GM23338 (cell line): ENCODE data around the gene SIPA1. TPM values are rescaled to one million over a fixed set of nuclear protein-coding genes. Genes with fewer than 3 reads are reported as not detected.

Experiments used
- ATAC-seq: fragments of 200-7000 bp; cut with Tn5 transposase; 3 replicates; pipeline ENCODE4 v1.9.1; 2020
- DNase-seq: peaks from one replicate; pipeline ENCODE4 v3.0.0-alpha.2; 2015; ENCODE audit warnings: low spot score
- H2AFZ ChIP-seq: fragments of 200-600 bp; sonication (generic); 2 replicates; pipeline ENCODE4 v1.8.0; 2016; ENCODE audit warnings: antibody characterized with exemption, mild to moderate bottlenecking, moderate library complexity
- H3F3A ChIP-seq: fragments of 200-600 bp; sonication (generic); replicated peaks from 2 replicates; pipeline ENCODE4 v1.8.0; 2017; ENCODE audit warnings: antibody characterized with exemption, mixed run types, low read depth
- H3K27ac ChIP-seq: fragments of 200-600 bp; sonication (generic); 2 replicates; pipeline ENCODE4 v1.6.1; 2016; ENCODE audit warnings: low read depth
- H3K27me3 ChIP-seq: fragments of 200-600 bp; sonication (generic); 2 replicates; pipeline ENCODE4 v1.8.0; 2016; ENCODE audit warnings: mild to moderate bottlenecking, mixed run types, moderate library complexity; ENCODE audit not compliant: insufficient read depth
- H3K36me3 ChIP-seq: fragments of 200-600 bp; sonication (generic); 2 replicates; pipeline ENCODE4 v1.8.0; 2016; ENCODE audit warnings: mild to moderate bottlenecking; ENCODE audit not compliant: insufficient read depth
- H3K4me1 ChIP-seq: fragments of 200-600 bp; sonication (generic); 2 replicates; pipeline ENCODE4 v1.8.0; 2016; ENCODE audit warnings: mild to moderate bottlenecking, moderate library complexity; ENCODE audit not compliant: insufficient read depth
- H3K4me2 ChIP-seq: fragments of 200-600 bp; sonication (generic); 2 replicates; pipeline ENCODE4 v1.7.1; 2017; ENCODE audit warnings: mixed run types
- H3K4me3 ChIP-seq: fragments of 200-600 bp; sonication (generic); 2 replicates; pipeline ENCODE4 v1.6.1; 2016; ENCODE audit warnings: mixed run types
- H3K79me2 ChIP-seq: fragments of 200-600 bp; sonication (generic); replicated peaks from 2 replicates; pipeline ENCODE4 v1.8.0; 2017; ENCODE audit warnings: mild to moderate bottlenecking; ENCODE audit not compliant: insufficient read depth
- H3K9me2 ChIP-seq: fragments of 200-600 bp; sonication (generic); 2 replicates; pipeline ENCODE4 v1.8.0; 2017; ENCODE audit not compliant: insufficient read depth
- H4K20me1 ChIP-seq: fragments of 200-600 bp; sonication (generic); replicated peaks from 2 replicates; pipeline ENCODE4 v1.8.0; 2017; ENCODE audit warnings: mild to moderate bottlenecking; ENCODE audit not compliant: insufficient read depth
- H3K27ac Mint-ChIP-seq: 2 replicates; pipeline ENCODE4 v1.8.0; 2020; ENCODE audit warnings: inconsistent platforms, mild to moderate bottlenecking, moderate library complexity, mixed read lengths
- H3K27me3 Mint-ChIP-seq: 3 replicates; pipeline ENCODE4 v1.8.0; 2022; ENCODE audit warnings: low read depth, mild to moderate bottlenecking, moderate library complexity, mixed read lengths, inconsistent platforms; ENCODE audit not compliant: insufficient read depth, poor library complexity
- H3K36me3 Mint-ChIP-seq: 3 replicates; pipeline ENCODE4 v1.8.0; 2021; ENCODE audit warnings: low read depth, mild to moderate bottlenecking, inconsistent platforms, moderate library complexity, mixed read lengths
- H3K4me1 Mint-ChIP-seq: 3 replicates; pipeline ENCODE4 v1.8.0; 2020; ENCODE audit warnings: mild to moderate bottlenecking, inconsistent platforms, mixed read lengths
- H3K4me3 Mint-ChIP-seq: 3 replicates; pipeline ENCODE4 v1.8.0; 2021; ENCODE audit warnings: moderate library complexity, mild to moderate bottlenecking, inconsistent platforms, mixed read lengths
- H3K9me3 Mint-ChIP-seq: 3 replicates; pipeline ENCODE4 v1.8.0; 2020; ENCODE audit warnings: moderate library complexity, mild to moderate bottlenecking, inconsistent platforms, mixed read lengths
- CREB1 ChIP-seq: fragments of 250-450 bp; sonication (Bioruptor Pico); IDR thresholded peaks from 2 replicates; pipeline ENCODE4 v1.5.0; 2020; ENCODE audit warnings: low read depth, mild to moderate bottlenecking, moderate library complexity
- EZH2 ChIP-seq: fragments of 200-600 bp; sonication (generic); IDR thresholded peaks from one replicate; pipeline ENCODE4 v1.8.0; 2017; ENCODE audit warnings: antibody characterized with exemption, mild to moderate bottlenecking, low read depth; ENCODE audit not compliant: unreplicated experiment
- EZH2phosphoT487 ChIP-seq: fragments of 200-600 bp; sonication (generic); IDR thresholded peaks from one replicate; pipeline ENCODE4 v1.8.1; 2018; ENCODE audit warnings: antibody characterized with exemption; ENCODE audit not compliant: unreplicated experiment
- JUNB ChIP-seq: IDR thresholded peaks from one replicate; pipeline ENCODE4 v1.6.1; 2016; ENCODE audit warnings: antibody characterized with exemption; ENCODE audit not compliant: unreplicated experiment
- NANOG ChIP-seq: IDR thresholded peaks from 2 replicates; pipeline ENCODE4 v1.6.1; 2016; ENCODE audit warnings: antibody characterized with exemption, borderline replicate concordance
- POLR2AphosphoS5 ChIP-seq: IDR thresholded peaks from 2 replicates; pipeline ENCODE4 v1.6.1; 2016; ENCODE audit warnings: antibody characterized with exemption, low read depth
- STAT1 ChIP-seq: IDR thresholded peaks from one replicate; pipeline ENCODE4 v1.6.1; 2016; ENCODE audit warnings: antibody characterized with exemption; ENCODE audit not compliant: unreplicated experiment
- ZNF114 ChIP-seq: fragments of 250-450 bp; sonication (Bioruptor Pico); IDR thresholded peaks from 2 replicates; pipeline ENCODE4 v1.5.0; 2020; ENCODE audit warnings: mild to moderate bottlenecking, moderate library complexity
- ZNF331 ChIP-seq: fragments of 250-450 bp; sonication (Bioruptor Pico); IDR thresholded peaks from 2 replicates; pipeline ENCODE4 v1.5.0; 2020; ENCODE audit warnings: low read depth, mild to moderate bottlenecking, moderate library complexity
- polyA plus RNA-seq: library from polyadenylated mRNA; unstranded; fragments of >200 nt; fragmentation: Nextera tagmentation; extraction: Ambion mirVana; gene quantifications from 2 replicates; pipeline ENCODE4 v1.2.1, GENCODE V29; 2016
- total RNA-seq: library from RNA; depleted of rRNA; stranded (reverse); fragments of >200 nt; shearing (Covaris generic); gene quantifications from 2 replicates; pipeline ENCODE4 v1.2.3, GENCODE V29; 2014
- TF ChIP-seq, protein P1 (sequence below), 2 experiments: fragments of 200-600 bp in 1 of 2; sonication (generic) in 1 of 2; conservative IDR thresholded peaks; 2 replicates each; pipeline versions ENCODE4 v1.5.1 to v1.6.1; 2016 to 2017; ENCODE audit warnings: antibody characterized with exemption in 2 of 2, low read depth in 2 of 2, mild to moderate bottlenecking in 2 of 2, moderate library complexity in 1 of 2
- TF ChIP-seq, protein P2 (sequence below): fragments of 250-450 bp; sonication (Bioruptor Pico); IDR thresholded peaks from 2 replicates; pipeline ENCODE4 v1.5.0; 2020; ENCODE audit warnings: mild to moderate bottlenecking, moderate library complexity
- TF ChIP-seq, protein P3 (sequence below): IDR thresholded peaks from 2 replicates; pipeline ENCODE4 v1.6.1; 2016; ENCODE audit warnings: antibody characterized with exemption
- TF ChIP-seq, protein P4 (sequence below): IDR thresholded peaks from one replicate; pipeline ENCODE4 v1.6.1; 2018; ENCODE audit warnings: antibody characterized with exemption; ENCODE audit not compliant: unreplicated experiment

Gene SIPA1
- total and polyA plus RNA-seq, 2 experiments from 2014 or later: 50.1 to 54.6 TPM

DNA sequence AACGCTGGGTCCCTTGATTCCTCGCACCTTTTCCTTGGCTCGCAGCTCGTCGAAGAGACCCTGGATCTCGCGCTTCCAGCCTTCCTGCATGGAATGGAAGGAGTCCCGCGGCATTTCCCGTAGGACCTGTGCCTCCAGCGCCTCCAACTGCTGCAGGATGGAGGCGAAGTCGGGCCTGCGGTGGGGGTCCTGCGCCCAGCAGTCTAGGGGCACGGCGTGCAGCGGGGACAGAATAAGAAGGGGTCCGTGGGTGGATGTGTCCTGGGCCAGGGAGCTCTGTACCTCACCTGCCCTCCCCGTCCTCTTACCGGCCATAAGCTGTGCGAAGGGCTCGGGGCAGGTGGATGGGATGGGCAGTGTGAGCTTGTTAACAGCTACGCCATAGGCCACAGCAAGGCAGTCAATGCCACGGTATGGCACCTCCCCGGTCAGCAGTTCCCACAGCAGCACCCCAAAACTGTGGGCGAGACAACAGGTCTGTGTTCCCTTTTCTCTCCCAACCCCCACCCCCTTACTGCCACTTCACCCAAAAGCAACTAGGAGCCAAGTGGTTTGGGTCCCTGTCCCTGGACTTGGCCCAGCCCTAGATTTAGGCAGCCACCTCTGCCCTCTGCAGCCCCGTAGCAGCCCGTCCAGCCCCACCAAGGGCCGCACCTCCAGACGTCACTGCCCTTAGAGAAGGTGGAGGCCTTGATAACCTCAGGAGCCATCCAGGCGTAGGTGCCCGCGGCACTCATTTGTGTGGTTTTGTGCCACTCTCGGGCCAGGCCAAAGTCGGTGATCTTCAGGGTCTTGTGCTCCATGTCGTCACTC is 30.1 kb upstream of the SIPA1 start:
- Histone ChIP-seq H3K4me1 (peaks cover 21% of the 10 kb centered on the region), H3K27ac (peak overlapping the region; percentile 78; the same call in 1 of the 2 replicates), H3F3A (peaks cover 21% of the 10 kb centered on the region), H3K36me3 (no peaks in the 10 kb centered on the region), H4K20me1 (no peaks in the 10 kb centered on the region; the same call in 1 of the 2 replicates), H3K27me3 (no peaks in the 10 kb centered on the region), H3K79me2 (peaks cover 8% of the 10 kb centered on the region; the same call in 1 of the 2 replicates), H3K4me3 (peak overlapping the region; percentile 63), H3K9me2 (no peaks in the 10 kb centered on the region), H2AFZ (peak overlapping the region; percentile 86; the same call in 1 of the 2 replicates), H3K4me2 (peak overlapping the region; percentile 81)
- peaks cover 21% of the 10 kb centered on the region for H3K27me3 Mint-ChIP-seq
- peak overlapping the region; percentile 70 for H3K4me3 Mint-ChIP-seq
- H3K9me3 Mint-ChIP-seq: no peaks in the 10 kb centered on the region
- H3K27ac Mint-ChIP-seq: no peak overlapping the region
- peak; percentile 13 for ATAC-seq
- TF ChIP-seq, protein P1, sequence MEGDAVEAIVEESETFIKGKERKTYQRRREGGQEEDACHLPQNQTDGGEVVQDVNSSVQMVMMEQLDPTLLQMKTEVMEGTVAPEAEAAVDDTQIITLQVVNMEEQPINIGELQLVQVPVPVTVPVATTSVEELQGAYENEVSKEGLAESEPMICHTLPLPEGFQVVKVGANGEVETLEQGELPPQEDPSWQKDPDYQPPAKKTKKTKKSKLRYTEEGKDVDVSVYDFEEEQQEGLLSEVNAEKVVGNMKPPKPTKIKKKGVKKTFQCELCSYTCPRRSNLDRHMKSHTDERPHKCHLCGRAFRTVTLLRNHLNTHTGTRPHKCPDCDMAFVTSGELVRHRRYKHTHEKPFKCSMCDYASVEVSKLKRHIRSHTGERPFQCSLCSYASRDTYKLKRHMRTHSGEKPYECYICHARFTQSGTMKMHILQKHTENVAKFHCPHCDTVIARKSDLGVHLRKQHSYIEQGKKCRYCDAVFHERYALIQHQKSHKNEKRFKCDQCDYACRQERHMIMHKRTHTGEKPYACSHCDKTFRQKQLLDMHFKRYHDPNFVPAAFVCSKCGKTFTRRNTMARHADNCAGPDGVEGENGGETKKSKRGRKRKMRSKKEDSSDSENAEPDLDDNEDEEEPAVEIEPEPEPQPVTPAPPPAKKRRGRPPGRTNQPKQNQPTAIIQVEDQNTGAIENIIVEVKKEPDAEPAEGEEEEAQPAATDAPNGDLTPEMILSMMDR (conservative IDR thresholded peaks at IDR 0.05; ENCODE audit: low read depth in 2 of 2): no peak; a peak in 1 of 4 replicates
- no peak for TF ChIP-seq JUNB
- TF ChIP-seq, protein P2, sequence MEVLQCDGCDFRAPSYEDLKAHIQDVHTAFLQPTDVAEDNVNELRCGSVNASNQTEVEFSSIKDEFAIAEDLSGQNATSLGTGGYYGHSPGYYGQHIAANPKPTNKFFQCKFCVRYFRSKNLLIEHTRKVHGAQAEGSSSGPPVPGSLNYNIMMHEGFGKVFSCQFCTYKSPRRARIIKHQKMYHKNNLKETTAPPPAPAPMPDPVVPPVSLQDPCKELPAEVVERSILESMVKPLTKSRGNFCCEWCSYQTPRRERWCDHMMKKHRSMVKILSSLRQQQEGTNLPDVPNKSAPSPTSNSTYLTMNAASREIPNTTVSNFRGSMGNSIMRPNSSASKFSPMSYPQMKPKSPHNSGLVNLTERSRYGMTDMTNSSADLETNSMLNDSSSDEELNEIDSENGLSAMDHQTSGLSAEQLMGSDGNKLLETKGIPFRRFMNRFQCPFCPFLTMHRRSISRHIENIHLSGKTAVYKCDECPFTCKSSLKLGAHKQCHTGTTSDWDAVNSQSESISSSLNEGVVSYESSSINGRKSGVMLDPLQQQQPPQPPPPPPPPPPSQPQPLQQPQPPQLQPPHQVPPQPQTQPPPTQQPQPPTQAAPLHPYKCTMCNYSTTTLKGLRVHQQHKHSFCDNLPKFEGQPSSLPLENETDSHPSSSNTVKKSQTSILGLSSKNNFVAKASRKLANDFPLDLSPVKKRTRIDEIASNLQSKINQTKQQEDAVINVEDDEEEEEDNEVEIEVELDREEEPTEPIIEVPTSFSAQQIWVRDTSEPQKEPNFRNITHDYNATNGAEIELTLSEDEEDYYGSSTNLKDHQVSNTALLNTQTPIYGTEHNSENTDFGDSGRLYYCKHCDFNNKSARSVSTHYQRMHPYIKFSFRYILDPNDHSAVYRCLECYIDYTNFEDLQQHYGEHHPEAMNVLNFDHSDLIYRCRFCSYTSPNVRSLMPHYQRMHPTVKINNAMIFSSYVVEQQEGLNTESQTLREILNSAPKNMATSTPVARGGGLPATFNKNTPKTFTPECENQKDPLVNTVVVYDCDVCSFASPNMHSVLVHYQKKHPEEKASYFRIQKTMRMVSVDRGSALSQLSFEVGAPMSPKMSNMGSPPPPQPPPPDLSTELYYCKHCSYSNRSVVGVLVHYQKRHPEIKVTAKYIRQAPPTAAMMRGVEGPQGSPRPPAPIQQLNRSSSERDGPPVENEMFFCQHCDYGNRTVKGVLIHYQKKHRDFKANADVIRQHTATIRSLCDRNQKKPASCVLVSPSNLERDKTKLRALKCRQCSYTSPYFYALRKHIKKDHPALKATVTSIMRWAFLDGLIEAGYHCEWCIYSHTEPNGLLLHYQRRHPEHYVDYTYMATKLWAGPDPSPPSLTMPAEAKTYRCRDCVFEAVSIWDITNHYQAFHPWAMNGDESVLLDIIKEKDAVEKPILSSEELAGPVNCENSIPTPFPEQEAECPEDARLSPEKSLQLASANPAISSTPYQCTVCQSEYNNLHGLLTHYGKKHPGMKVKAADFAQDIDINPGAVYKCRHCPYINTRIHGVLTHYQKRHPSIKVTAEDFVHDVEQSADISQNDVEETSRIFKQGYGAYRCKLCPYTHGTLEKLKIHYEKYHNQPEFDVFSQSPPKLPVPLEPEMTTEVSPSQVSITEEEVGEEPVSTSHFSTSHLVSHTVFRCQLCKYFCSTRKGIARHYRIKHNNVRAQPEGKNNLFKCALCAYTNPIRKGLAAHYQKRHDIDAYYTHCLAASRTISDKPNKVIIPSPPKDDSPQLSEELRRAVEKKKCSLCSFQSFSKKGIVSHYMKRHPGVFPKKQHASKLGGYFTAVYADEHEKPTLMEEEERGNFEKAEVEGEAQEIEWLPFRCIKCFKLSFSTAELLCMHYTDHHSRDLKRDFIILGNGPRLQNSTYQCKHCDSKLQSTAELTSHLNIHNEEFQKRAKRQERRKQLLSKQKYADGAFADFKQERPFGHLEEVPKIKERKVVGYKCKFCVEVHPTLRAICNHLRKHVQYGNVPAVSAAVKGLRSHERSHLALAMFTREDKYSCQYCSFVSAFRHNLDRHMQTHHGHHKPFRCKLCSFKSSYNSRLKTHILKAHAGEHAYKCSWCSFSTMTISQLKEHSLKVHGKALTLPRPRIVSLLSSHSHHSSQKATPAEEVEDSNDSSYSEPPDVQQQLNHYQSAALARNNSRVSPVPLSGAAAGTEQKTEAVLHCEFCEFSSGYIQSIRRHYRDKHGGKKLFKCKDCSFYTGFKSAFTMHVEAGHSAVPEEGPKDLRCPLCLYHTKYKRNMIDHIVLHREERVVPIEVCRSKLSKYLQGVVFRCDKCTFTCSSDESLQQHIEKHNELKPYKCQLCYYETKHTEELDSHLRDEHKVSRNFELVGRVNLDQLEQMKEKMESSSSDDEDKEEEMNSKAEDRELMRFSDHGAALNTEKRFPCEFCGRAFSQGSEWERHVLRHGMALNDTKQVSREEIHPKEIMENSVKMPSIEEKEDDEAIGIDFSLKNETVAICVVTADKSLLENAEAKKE (CRISPR knock-in tag): no peak
- TF ChIP-seq STAT1: no peak
- TF ChIP-seq NANOG: no peak
- TF ChIP-seq ZNF114: no peak
- no peak for TF ChIP-seq CREB1 (CRISPR knock-in tag)
- no peak for TF ChIP-seq EZH2phosphoT487
- no peak for TF ChIP-seq POLR2AphosphoS5
- TF ChIP-seq EZH2: no peak
- TF ChIP-seq, protein P3, sequence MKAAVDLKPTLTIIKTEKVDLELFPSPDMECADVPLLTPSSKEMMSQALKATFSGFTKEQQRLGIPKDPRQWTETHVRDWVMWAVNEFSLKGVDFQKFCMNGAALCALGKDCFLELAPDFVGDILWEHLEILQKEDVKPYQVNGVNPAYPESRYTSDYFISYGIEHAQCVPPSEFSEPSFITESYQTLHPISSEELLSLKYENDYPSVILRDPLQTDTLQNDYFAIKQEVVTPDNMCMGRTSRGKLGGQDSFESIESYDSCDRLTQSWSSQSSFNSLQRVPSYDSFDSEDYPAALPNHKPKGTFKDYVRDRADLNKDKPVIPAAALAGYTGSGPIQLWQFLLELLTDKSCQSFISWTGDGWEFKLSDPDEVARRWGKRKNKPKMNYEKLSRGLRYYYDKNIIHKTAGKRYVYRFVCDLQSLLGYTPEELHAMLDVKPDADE: no peak
- TF ChIP-seq ZNF331: no peak
- TF ChIP-seq, protein P4, sequence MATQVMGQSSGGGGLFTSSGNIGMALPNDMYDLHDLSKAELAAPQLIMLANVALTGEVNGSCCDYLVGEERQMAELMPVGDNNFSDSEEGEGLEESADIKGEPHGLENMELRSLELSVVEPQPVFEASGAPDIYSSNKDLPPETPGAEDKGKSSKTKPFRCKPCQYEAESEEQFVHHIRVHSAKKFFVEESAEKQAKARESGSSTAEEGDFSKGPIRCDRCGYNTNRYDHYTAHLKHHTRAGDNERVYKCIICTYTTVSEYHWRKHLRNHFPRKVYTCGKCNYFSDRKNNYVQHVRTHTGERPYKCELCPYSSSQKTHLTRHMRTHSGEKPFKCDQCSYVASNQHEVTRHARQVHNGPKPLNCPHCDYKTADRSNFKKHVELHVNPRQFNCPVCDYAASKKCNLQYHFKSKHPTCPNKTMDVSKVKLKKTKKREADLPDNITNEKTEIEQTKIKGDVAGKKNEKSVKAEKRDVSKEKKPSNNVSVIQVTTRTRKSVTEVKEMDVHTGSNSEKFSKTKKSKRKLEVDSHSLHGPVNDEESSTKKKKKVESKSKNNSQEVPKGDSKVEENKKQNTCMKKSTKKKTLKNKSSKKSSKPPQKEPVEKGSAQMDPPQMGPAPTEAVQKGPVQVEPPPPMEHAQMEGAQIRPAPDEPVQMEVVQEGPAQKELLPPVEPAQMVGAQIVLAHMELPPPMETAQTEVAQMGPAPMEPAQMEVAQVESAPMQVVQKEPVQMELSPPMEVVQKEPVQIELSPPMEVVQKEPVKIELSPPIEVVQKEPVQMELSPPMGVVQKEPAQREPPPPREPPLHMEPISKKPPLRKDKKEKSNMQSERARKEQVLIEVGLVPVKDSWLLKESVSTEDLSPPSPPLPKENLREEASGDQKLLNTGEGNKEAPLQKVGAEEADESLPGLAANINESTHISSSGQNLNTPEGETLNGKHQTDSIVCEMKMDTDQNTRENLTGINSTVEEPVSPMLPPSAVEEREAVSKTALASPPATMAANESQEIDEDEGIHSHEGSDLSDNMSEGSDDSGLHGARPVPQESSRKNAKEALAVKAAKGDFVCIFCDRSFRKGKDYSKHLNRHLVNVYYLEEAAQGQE: no peak
- peaks cover 20% of the 10 kb centered on the region for H3K36me3 Mint-ChIP-seq
- no peak for DNase-seq
- peaks cover 17% of the 10 kb centered on the region for H3K4me1 Mint-ChIP-seq
